Esophagus muscularis mucosa (tissue), 4 donors: Measurements from ENCODE around the gene KRTAP10-3. TPM values are rescaled to one million over a fixed set of nuclear protein-coding genes. Genes with fewer than 3 reads are reported as not detected.

Source experiments
- DNase-seq: peaks from one replicate; pipeline ENCODE4 v3.0.0-alpha.2; 2017; ENCODE audit errors: extremely low spot score
- H3K27ac ChIP-seq, 4 donors: fragments of 200-600 bp; sonication (generic); replicated peaks in 1 of 4; 1 replicate in 3 of 4; 2 replicates in 1 of 4; pipeline ENCODE4 v1.5.1; 2016 to 2019; ENCODE audit warnings: mild to moderate bottlenecking in 1 of 4
- H3K27me3 ChIP-seq, 4 donors: fragments of 200-600 bp; sonication (generic); one replicate each; pipeline versions ENCODE4 v1.5.1 to v1.6.0; 2016 to 2019
- H3K36me3 ChIP-seq, 4 donors: fragments of 200-600 bp; sonication (generic); one replicate each; pipeline ENCODE4 v1.5.1; 2016 to 2019
- H3K4me1 ChIP-seq, 4 donors: fragments of 200-600 bp; sonication (generic); one replicate each; pipeline ENCODE4 v1.5.1; 2016 to 2019
- H3K4me3 ChIP-seq, 4 donors: fragments of 200-600 bp; sonication (generic); 1 replicate in 2 of 4; 2 replicates in 2 of 4; pipeline ENCODE4 v1.5.1; 2016 to 2019; ENCODE audit warnings: mild to moderate bottlenecking in 4 of 4, moderate library complexity in 1 of 4
- H3K9me3 ChIP-seq, 4 donors: fragments of 200-600 bp; sonication (generic); 1 replicate in 3 of 4; 2 replicates in 1 of 4; pipeline ENCODE4 v1.5.1; 2016 to 2019
- EP300 ChIP-seq: sonication (generic); formaldehyde crosslinking; IDR thresholded peaks from one replicate; pipeline ENCODE4 v1.6.1; 2017; ENCODE audit warnings: antibody characterized with exemption
- POLR2A ChIP-seq: fragments of 450-650 bp; IDR thresholded peaks from one replicate; pipeline ENCODE4 v1.6.1; 2017; ENCODE audit warnings: antibody characterized with exemption, moderate library complexity, mild to moderate bottlenecking, low read depth
- POLR2AphosphoS5 ChIP-seq, 2 donors: sonication (generic); formaldehyde crosslinking; IDR thresholded peaks; one replicate each; pipeline ENCODE4 v1.6.1; 2017; ENCODE audit warnings: antibody characterized with exemption in 2 of 2
- WGBS: methylation state at CpG from one replicate; pipeline ENCODE4 v1.1.5; 2018; 5-methylcytosine and 5-hydroxymethylcytosine counted together
- intact Hi-C: fragments of 100-400 bp; cut with DNase I; formaldehyde crosslinking; loops from one replicate; pipeline ENCODE4 v1.15.1; 2023
- total RNA-seq, 4 donors: library from RNA; depleted of rRNA; stranded (reverse); fragments of >200 nt; gene quantifications; one replicate each; pipeline versions ENCODE4 v1.1.0 to v1.2.1, GENCODE V29; 2016
- TF ChIP-seq, protein P1 (sequence below), 3 experiments: fragments of 200-600 bp in 2 of 3; fragments of 450-650 bp in 1 of 3; sonication (generic) in 2 of 3; IDR thresholded peaks; one replicate each; pipeline ENCODE4 v1.5.1; 2017 to 2019; ENCODE audit warnings: antibody characterized with exemption in 3 of 3, mild to moderate bottlenecking in 2 of 3, moderate library complexity in 1 of 3

KRTAP10-3 gene
- total RNA-seq, 4 donors from 2014 or later: not detected

- intact Hi-C loops: no loop called here
- Histone ChIP-seq H3K27me3 (peaks cover 0 to 51% (median 0%) of the 10 kb centered on the region in 4 donors), H3K9me3 (no peaks in the 10 kb centered on the region), H3K4me3 (no peak overlapping the region), H3K4me1 (no peaks in the 10 kb centered on the region), H3K27ac (no peak overlapping the region), H3K36me3 (no peaks in the 10 kb centered on the region)
- WGBS: 87% methylated on average over 14 of the region's 23 CpGs
- DNase-seq: no peak
- TF ChIP-seq POLR2A (no peak), POLR2AphosphoS5 (IDR thresholded peaks at IDR 0.05) (no peak), EP300 (no peak)
- TF ChIP-seq, protein P1, sequence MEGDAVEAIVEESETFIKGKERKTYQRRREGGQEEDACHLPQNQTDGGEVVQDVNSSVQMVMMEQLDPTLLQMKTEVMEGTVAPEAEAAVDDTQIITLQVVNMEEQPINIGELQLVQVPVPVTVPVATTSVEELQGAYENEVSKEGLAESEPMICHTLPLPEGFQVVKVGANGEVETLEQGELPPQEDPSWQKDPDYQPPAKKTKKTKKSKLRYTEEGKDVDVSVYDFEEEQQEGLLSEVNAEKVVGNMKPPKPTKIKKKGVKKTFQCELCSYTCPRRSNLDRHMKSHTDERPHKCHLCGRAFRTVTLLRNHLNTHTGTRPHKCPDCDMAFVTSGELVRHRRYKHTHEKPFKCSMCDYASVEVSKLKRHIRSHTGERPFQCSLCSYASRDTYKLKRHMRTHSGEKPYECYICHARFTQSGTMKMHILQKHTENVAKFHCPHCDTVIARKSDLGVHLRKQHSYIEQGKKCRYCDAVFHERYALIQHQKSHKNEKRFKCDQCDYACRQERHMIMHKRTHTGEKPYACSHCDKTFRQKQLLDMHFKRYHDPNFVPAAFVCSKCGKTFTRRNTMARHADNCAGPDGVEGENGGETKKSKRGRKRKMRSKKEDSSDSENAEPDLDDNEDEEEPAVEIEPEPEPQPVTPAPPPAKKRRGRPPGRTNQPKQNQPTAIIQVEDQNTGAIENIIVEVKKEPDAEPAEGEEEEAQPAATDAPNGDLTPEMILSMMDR (IDR thresholded peaks at IDR 0.05): no peak
Measured at GRCh38 chr21:44530903-44531605, 27.5 kb downstream of the KRTAP10-3 start.

GRCh38 chr21:44530221-44530902 lies 28.2 kb downstream of the KRTAP10-3 start:
- WGBS: 90% methylated on average over 7 of the region's 7 CpGs
- Histone ChIP-seq H3K4me3 (no peak overlapping the region), H3K36me3 (no peaks in the 10 kb centered on the region), H3K27ac (no peak overlapping the region), H3K9me3 (no peaks in the 10 kb centered on the region), H3K27me3 (peaks cover 0 to 51% (median 0%) of the 10 kb centered on the region in 4 donors), H3K4me1 (no peaks in the 10 kb centered on the region)
- DNase-seq: no peak
- intact Hi-C loops: no loop called here
- TF ChIP-seq POLR2AphosphoS5 (IDR thresholded peaks at IDR 0.05) (no peak), EP300 (no peak), POLR2A (no peak)
- TF ChIP-seq, protein P1 (IDR thresholded peaks at IDR 0.05): no peak

GRCh38 chr21:44529503-44530125 lies 29.0 kb downstream of the KRTAP10-3 start:
- DNase-seq: no peak
- WGBS: 80% methylated on average over 18 of the region's 23 CpGs
- peaks cover 0 to 51% (median 0%) of the 10 kb centered on the region in 4 donors for H3K27me3 ChIP-seq
- H3K27ac ChIP-seq: no peak overlapping the region
- no peaks in the 10 kb centered on the region for H3K4me1 ChIP-seq
- intact Hi-C loops: no loop called here
- no peak overlapping the region for H3K4me3 ChIP-seq
- no peaks in the 10 kb centered on the region for H3K9me3 ChIP-seq
- H3K36me3 ChIP-seq: no peaks in the 10 kb centered on the region
- no peak for TF ChIP-seq POLR2AphosphoS5 (IDR thresholded peaks at IDR 0.05)

- intact Hi-C loops: no loop called here
- H3K36me3 ChIP-seq: no peaks in the 10 kb centered on the region
- DNase-seq: no peak
- no peak overlapping the region for H3K4me3 ChIP-seq
- peaks cover 0 to 51% (median 0%) of the 10 kb centered on the region in 4 donors for H3K27me3 ChIP-seq
- TF ChIP-seq POLR2AphosphoS5 (IDR thresholded peaks at IDR 0.05) (no peak), POLR2A (no peak)
- WGBS: 90% methylated on average over 17 of the region's 17 CpGs
- H3K9me3 ChIP-seq: no peaks in the 10 kb centered on the region
- H3K4me1 ChIP-seq: no peaks in the 10 kb centered on the region
- H3K27ac ChIP-seq: no peak overlapping the region
Measured at GRCh38 chr21:44529011-44529421, 29.6 kb downstream of the KRTAP10-3 start.

DNA sequence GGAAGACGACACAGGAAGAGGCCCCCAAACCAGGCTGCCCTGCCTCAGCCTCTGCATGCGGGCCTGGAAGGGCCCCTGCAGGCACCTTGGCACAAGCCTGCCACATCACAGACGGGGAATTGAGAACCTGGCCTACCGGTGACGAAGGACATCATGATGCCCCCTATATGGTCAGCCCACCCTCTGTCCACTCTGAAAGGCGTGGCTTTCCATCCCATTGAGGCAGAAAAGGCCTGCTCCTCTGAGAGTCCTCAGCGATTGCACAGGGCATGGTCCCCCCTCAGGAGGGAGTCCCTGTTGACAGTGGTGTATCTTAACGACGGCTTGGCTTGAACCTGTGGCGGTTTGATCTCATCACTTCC lies 30.0 kb downstream of the KRTAP10-3 start:
- H3K9me3 ChIP-seq: no peaks in the 10 kb centered on the region
- TF ChIP-seq, protein P1 (IDR thresholded peaks at IDR 0.05): no peak
- TF ChIP-seq POLR2A: no peak
- peaks cover 0 to 48% (median 0%) of the 10 kb centered on the region in 4 donors for H3K27me3 ChIP-seq
- no peak overlapping the region for H3K4me3 ChIP-seq
- no peaks in the 10 kb centered on the region for H3K4me1 ChIP-seq
- no peaks in the 10 kb centered on the region for H3K36me3 ChIP-seq
- no CpG with 5 or more reads among the region's 10 CpGs for WGBS
- H3K27ac ChIP-seq: no peak overlapping the region
- no peak for DNase-seq
- intact Hi-C loops: no loop called here
